Measurements from ENCODE around the gene ZNF296. TPM values are rescaled to one million over a fixed set of nuclear protein-coding genes. Genes with fewer than 3 reads are reported as not detected.

The ZNF296 gene
- total and polyA plus RNA-seq, 2 of the 8 experiments (the other 6 are each of a cell fraction or from before 2014, with no cell fraction given): 2.7 to 7.5 TPM

- TF ChIP-seq EP300 (IDR thresholded peaks at IDR 0.05; ENCODE audit: borderline replicate concordance in 1 of 2, low read depth in 2 of 2, low read length in 2 of 2) (no peak), ASH2L (IDR thresholded peaks at IDR 0.05; ENCODE audit: low read length) (no peak), JUND (IDR thresholded peaks at IDR 0.05; ENCODE audit: low read length) (no peak), CBX8 (IDR thresholded peaks at IDR 0.05; ENCODE audit: borderline replicate concordance, low read depth, low read length) (no peak), SAP30 (IDR thresholded peaks at IDR 0.05; ENCODE audit: insufficient read depth, insufficient replicate concordance, low read length) (no peak), CREB1 (IDR thresholded peaks at IDR 0.05) (no peak)
- TF ChIP-seq, protein P1, sequence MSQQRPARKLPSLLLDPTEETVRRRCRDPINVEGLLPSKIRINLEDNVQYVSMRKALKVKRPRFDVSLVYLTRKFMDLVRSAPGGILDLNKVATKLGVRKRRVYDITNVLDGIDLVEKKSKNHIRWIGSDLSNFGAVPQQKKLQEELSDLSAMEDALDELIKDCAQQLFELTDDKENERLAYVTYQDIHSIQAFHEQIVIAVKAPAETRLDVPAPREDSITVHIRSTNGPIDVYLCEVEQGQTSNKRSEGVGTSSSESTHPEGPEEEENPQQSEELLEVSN (IDR thresholded peaks at IDR 0.05): no peak
Measured at GRCh38 chr19:45070861-45071544, 5.3 kb downstream of the ZNF296 start (continued).

All from H1 (cell line).